Stimulated activated memory B cell treated with anti-CD40 and anti-IgM and Interleukin-4, amounts not matched to agents 10 μg/mL and 1 μg/mL and 100 μg/mL, for 72 hours (primary cell): ENCODE measurements around the gene IQCE.
A peak's percentile ranks its signal among the peaks of the same experiment; 100 is the strongest.

Source experiments
- ATAC-seq: fragments of 150-1000 bp; cut with Tn5 transposase; 2 replicates; pipeline ENCODE4 v1.10.0; 2021
- H3K27ac Mint-ChIP-seq: one replicate; pipeline ENCODE4 v1.8.0; 2022; ENCODE audit warnings: mild to moderate bottlenecking, mixed read lengths
- H3K27me3 Mint-ChIP-seq: one replicate; pipeline ENCODE4 v1.8.0; 2022; ENCODE audit warnings: mixed read lengths
- H3K36me3 Mint-ChIP-seq: one replicate; pipeline ENCODE4 v1.8.0; 2022; ENCODE audit warnings: mixed read lengths
- H3K4me1 Mint-ChIP-seq: one replicate; pipeline ENCODE4 v1.8.0; 2022; ENCODE audit warnings: mixed read lengths
- H3K4me3 Mint-ChIP-seq: one replicate; pipeline ENCODE4 v1.8.0; 2022; ENCODE audit warnings: mild to moderate bottlenecking, moderate library complexity, mixed read lengths
- H3K9me3 Mint-ChIP-seq: one replicate; pipeline ENCODE4 v1.8.0; 2022; ENCODE audit warnings: mixed read lengths

The IQCE gene

GRCh38 chr7:2517678-2518507 is 40.9 kb upstream of the IQCE start:
- no peak for ATAC-seq
- Mint-ChIP-seq H3K27ac (peak overlapping the region; percentile 46), H3K9me3 (no peaks in the 10 kb centered on the region), H3K4me3 (peak overlapping the region; percentile 54), H3K36me3 (peaks cover 7% of the 10 kb centered on the region), H3K4me1 (peaks cover 44% of the 10 kb centered on the region), H3K27me3 (no peaks in the 10 kb centered on the region)

GRCh38 chr7:2518737-2519118 is 40.1 kb upstream of the IQCE start:
- Mint-ChIP-seq H3K4me1 (peaks cover 44% of the 10 kb centered on the region), H3K36me3 (peaks cover 10% of the 10 kb centered on the region)

GRCh38 chr7:2519119-2519930 is 39.5 kb upstream of the IQCE start, which contains the start of gene LFNG:
TSS of gene LFNG (plus strand) at chr7:2519774. CDS start at chr7:2519862, 88 bp downstream.
- Mint-ChIP-seq H3K36me3 (peaks cover 10% of the 10 kb centered on the region), H3K27ac (peak within 1 kb of the TSS; percentile 86), H3K4me3 (peak within 1 kb of the TSS; percentile 100), H3K9me3 (no peaks in the 10 kb centered on the region), H3K27me3 (no peaks in the 10 kb centered on the region), H3K4me1 (peaks cover 50% of the 10 kb centered on the region)
- peak; percentile 89 for ATAC-seq

More at GRCh38 chr7:2518737-2519118, 40.1 kb upstream of the IQCE start:
- Mint-ChIP-seq H3K4me3 (peak overlapping the region; percentile 76), H3K27ac (peak overlapping the region; percentile 40), H3K27me3 (no peaks in the 10 kb centered on the region), H3K9me3 (no peaks in the 10 kb centered on the region)
- ATAC-seq = no peak

- no peaks in the 10 kb centered on the region for H3K9me3 Mint-ChIP-seq
- peak overlapping the region; percentile 86 for H3K27ac Mint-ChIP-seq
- ATAC-seq = peak; percentile 2
- peak overlapping the region; percentile 100 for H3K4me3 Mint-ChIP-seq
- peaks cover 10% of the 10 kb centered on the region for H3K36me3 Mint-ChIP-seq
- H3K4me1 Mint-ChIP-seq = peaks cover 52% of the 10 kb centered on the region
- H3K27me3 Mint-ChIP-seq = no peaks in the 10 kb centered on the region
These were observed 38.5 kb upstream of the IQCE start for GRCh38 chr7:2520131-2520760.

GRCh38 chr7:2520761-2521290 is 38.0 kb upstream of the IQCE start:
- Mint-ChIP-seq H3K27me3 (no peaks in the 10 kb centered on the region), H3K4me1 (peaks cover 58% of the 10 kb centered on the region), H3K9me3 (no peaks in the 10 kb centered on the region), H3K4me3 (peak overlapping the region; percentile 100), H3K36me3 (peaks cover 14% of the 10 kb centered on the region), H3K27ac (peak overlapping the region; percentile 86)
- ATAC-seq = no peak

- peaks cover 19% of the 10 kb centered on the region for H3K36me3 Mint-ChIP-seq
- ATAC-seq = no peak
- H3K4me1 Mint-ChIP-seq = peaks cover 63% of the 10 kb centered on the region
- no peaks in the 10 kb centered on the region for H3K9me3 Mint-ChIP-seq
- H3K27me3 Mint-ChIP-seq = no peaks in the 10 kb centered on the region
- H3K27ac Mint-ChIP-seq = peak overlapping the region; percentile 86
- peak overlapping the region; percentile 100 for H3K4me3 Mint-ChIP-seq
These were observed 37.4 kb upstream of the IQCE start for GRCh38 chr7:2521341-2521745.

GRCh38 chr7:2521952-2522591 is 36.7 kb upstream of the IQCE start:
- H3K4me1 Mint-ChIP-seq = peaks cover 71% of the 10 kb centered on the region

GRCh38 chr7:2522780-2523433 is 35.9 kb upstream of the IQCE start:
- ATAC-seq = no peak
- Mint-ChIP-seq H3K9me3 (no peaks in the 10 kb centered on the region), H3K27me3 (no peaks in the 10 kb centered on the region), H3K4me3 (peak overlapping the region; percentile 100), H3K27ac (peak overlapping the region; percentile 86), H3K36me3 (peaks cover 27% of the 10 kb centered on the region), H3K4me1 (peaks cover 72% of the 10 kb centered on the region)

More at GRCh38 chr7:2521952-2522591, 36.7 kb upstream of the IQCE start:
- no peaks in the 10 kb centered on the region for H3K27me3 Mint-ChIP-seq
- H3K9me3 Mint-ChIP-seq = no peaks in the 10 kb centered on the region
- peak; percentile 57 for ATAC-seq
- peak overlapping the region; percentile 100 for H3K4me3 Mint-ChIP-seq
- H3K36me3 Mint-ChIP-seq = peaks cover 23% of the 10 kb centered on the region
- peak overlapping the region; percentile 86 for H3K27ac Mint-ChIP-seq

- Mint-ChIP-seq H3K9me3 (no peaks in the 10 kb centered on the region), H3K4me3 (peak overlapping the region; percentile 100), H3K4me1 (peaks cover 72% of the 10 kb centered on the region), H3K27me3 (no peaks in the 10 kb centered on the region), H3K36me3 (peaks cover 27% of the 10 kb centered on the region), H3K27ac (peak overlapping the region; percentile 86)
- no peak for ATAC-seq
These were observed 35.3 kb upstream of the IQCE start for GRCh38 chr7:2523461-2523936.

GRCh38 chr7:2523941-2524807 is 34.6 kb upstream of the IQCE start:
- peaks cover 79% of the 10 kb centered on the region for H3K4me1 Mint-ChIP-seq
- no peaks in the 10 kb centered on the region for H3K9me3 Mint-ChIP-seq
- no peaks in the 10 kb centered on the region for H3K27me3 Mint-ChIP-seq
- no peak for ATAC-seq
- H3K4me3 Mint-ChIP-seq = peak overlapping the region; percentile 100
- peak overlapping the region; percentile 86 for H3K27ac Mint-ChIP-seq
- H3K36me3 Mint-ChIP-seq = peaks cover 27% of the 10 kb centered on the region

GRCh38 chr7:2524808-2525657 is 33.7 kb upstream of the IQCE start:
- peaks cover 87% of the 10 kb centered on the region for H3K4me1 Mint-ChIP-seq
- H3K36me3 Mint-ChIP-seq = peaks cover 27% of the 10 kb centered on the region
- peak overlapping the region; percentile 76 for H3K27ac Mint-ChIP-seq
- ATAC-seq = no peak
- H3K9me3 Mint-ChIP-seq = no peaks in the 10 kb centered on the region
- no peak overlapping the region for H3K4me3 Mint-ChIP-seq
- no peaks in the 10 kb centered on the region for H3K27me3 Mint-ChIP-seq

- Mint-ChIP-seq H3K27ac (peak overlapping the region; percentile 76), H3K4me1 (peaks cover 90% of the 10 kb centered on the region), H3K4me3 (no peak overlapping the region), H3K9me3 (no peaks in the 10 kb centered on the region), H3K27me3 (no peaks in the 10 kb centered on the region), H3K36me3 (peaks cover 27% of the 10 kb centered on the region)
- no peak for ATAC-seq
These were observed 32.8 kb upstream of the IQCE start for GRCh38 chr7:2525658-2526630.
